HG02642 (cell line): ENCODE results near the gene ITSN1.
"Not testable (repeated sequence)": the region's sequence is repeated elsewhere in the genome, so short reads cannot be mapped to it uniquely, and the experiment has no call there.

Experiments
- ATAC-seq: cut with Tn5 transposase; IDR thresholded peaks from one replicate; pipeline ENCODE4 v1.9.1; 2021; ENCODE audit warnings: mild to moderate bottlenecking; ENCODE audit not compliant: unreplicated experiment, poor library complexity

Gene ITSN1

GRCh38 chr21:33650929-33651509, 8.7 kb downstream of the ITSN1 start:
- ATAC-seq, result no peak

GRCh38 chr21:33651965-33652680, 9.8 kb downstream of the ITSN1 start:
- no peak for ATAC-seq

- no peak for ATAC-seq
These were observed 12.1 kb downstream of the ITSN1 start for GRCh38 chr21:33654412-33654811.

- no peak for ATAC-seq
These were observed 13.4 kb downstream of the ITSN1 start for GRCh38 chr21:33655588-33656221.

GRCh38 chr21:33657124-33657820, 15.0 kb downstream of the ITSN1 start:
- no peak for ATAC-seq

- ATAC-seq, result no peak
These were observed 16.7 kb downstream of the ITSN1 start for GRCh38 chr21:33658919-33659567.

DNA sequence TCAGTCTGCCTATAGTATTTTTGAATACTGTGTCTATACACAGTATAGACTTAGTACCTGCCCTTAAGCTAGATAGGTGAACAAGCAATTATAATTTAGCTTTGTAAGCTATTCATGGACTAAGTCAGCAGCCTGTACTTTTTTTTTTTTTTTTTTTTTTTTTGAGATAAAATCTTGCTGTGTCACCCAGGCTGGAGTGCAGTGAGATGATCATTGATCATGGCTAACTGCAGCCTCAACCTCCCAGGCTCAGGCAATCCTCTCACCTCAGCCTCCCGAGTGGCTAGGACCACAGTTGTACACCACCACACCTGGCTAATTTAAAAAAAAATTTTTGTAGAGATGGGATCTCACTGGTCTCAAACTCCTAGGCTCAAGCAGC, 17.3 kb downstream of the ITSN1 start:
- no peak for ATAC-seq

DNA sequence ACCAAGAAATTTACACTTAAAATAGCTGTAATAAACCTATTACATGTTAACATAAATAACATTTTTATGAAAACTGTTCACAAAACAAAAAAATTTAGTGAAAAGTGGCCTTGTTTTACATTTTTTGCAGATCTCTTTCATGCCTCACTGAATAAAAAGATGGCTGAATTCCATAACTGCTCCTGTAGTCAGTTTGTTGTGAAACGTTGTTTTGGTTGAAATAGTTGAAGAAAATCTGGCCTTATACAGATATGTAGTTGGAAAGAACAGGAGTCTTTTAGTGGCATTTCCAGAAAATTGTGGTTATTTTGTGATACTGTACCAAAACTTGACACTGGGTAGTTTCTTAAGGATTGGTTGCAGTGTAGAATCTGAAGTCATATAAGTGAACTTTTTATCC, 18.1 kb downstream of the ITSN1 start:
- no peak for ATAC-seq

- ATAC-seq, result no peak
These were observed 18.8 kb downstream of the ITSN1 start for GRCh38 chr21:33661146-33661545.

- ATAC-seq, result no peak
These were observed 19.7 kb downstream of the ITSN1 start for GRCh38 chr21:33662046-33662445.

DNA sequence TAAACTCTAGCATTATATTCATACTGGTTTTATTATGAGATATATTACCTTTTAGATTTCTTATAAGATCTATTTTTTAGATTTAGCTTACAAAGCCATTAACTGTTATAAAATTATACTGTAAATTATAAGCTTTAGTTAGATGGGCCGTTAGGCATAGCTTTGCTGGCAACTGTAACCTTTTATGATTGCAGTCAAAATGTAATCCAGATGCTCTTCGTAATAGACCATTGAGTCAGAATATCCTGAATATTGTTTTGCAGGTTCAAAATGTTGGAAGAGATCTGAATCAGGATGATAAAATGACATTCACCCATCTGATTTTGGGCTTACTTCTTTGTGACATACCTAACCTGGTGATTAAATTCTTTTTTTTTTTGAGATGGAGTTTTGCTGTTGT, 20.9 kb downstream of the ITSN1 start:
- ATAC-seq, result no peak

GRCh38 chr21:33664135-33664534, 21.8 kb downstream of the ITSN1 start:
- no peak for ATAC-seq

DNA sequence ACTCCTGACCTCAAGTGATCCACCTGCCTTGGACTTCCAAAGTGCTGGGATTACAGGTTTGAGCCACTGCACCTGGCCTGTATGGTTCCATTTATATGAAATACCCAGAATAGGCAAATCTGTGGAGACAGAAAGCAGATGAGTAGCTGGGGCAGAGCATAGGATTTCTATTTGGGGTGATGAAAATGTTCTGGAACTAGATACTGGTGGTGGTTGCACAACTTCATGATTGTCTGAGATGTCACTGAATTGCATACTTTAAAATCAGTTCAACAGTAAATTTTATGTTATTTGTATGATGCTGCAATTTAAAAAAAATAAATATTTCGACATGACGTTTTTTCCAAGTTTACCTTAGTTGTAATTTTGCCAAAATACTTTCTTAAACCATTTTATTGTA, 23.9 kb downstream of the ITSN1 start:
- no peak for ATAC-seq

- ATAC-seq, result no peak
These were observed 25.3 kb downstream of the ITSN1 start for GRCh38 chr21:33667636-33668035.

DNA sequence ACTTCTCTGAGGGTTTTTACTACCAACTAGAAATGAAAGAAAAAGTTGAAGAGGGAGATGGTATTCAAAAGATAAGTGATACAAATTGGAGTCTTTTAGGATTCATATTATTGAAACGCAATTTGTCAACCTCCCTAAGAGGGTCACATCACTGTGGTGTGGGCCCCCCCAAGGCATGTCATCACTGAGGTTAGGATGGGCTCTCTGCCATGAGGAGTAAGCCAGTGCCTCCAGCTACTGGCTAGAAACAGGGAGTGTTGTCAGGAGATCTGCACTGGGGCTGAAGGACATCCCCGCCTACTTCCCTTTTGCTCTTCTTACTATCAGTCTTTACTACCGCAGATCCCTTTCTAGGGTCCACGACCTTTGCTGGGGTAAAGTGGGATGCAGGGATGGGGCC, 25.9 kb downstream of the ITSN1 start:
- ATAC-seq, result no peak

DNA sequence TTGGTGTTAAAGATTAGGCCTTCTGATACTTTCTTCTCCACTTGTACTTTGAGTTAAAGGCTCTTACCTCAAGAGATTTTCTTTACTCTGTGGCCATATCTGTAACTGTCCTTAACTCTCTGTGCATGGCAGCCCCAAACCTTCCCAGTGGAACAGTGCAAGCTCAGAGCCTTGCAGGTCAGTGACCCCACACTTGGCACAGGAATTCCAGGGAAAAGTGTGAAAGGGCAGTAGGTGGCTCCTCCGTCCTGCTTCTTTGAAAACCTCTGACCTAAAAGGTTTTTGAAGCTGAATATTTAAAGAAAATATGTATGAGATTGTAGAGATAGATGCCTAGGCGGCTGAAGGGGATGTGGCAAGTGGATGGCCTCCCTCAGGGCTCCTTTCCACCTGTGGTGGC, 26.3 kb downstream of the ITSN1 start:
- no peak for ATAC-seq

GRCh38 chr21:33670076-33670978, 28.0 kb downstream of the ITSN1 start:
- no peak for ATAC-seq

DNA sequence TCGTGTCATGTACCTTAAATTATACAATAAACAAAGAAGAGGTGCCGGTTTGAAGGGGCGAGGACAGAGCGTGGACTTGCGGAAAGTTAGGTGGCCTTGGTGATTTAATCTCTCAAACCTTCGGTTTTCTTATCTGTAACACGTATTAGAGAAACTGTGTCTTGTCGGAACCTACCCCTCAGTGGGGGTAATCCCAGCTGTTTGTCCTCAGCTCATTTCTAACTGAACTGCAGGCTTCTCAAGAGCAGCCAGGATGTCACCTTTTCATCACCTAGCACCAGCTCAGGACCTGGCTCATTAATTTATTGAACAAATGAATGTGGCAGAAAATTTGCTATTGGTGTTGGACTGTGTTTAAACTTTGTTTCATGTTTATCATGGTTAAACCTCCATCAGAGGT, 31.2 kb downstream of the ITSN1 start:
- no peak for ATAC-seq

DNA sequence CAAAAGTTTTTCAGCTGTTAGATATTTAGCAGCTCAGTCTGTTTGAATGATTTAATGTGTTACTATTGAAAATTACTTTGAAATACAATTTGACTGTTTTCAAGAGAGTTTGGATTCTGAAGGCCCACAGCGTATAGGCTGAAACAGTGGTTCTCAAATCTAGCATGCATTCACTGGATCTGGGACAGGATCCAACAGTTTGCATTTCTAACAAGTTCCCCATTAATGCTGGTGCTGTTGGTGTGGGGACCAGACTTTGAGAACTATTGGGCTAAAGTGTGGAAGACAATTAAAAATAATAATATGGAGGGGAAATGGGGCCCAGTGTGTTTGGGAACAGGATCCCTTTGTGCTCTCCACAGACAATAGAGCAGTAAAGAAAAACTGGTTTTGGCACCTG, 31.9 kb downstream of the ITSN1 start:
- ATAC-seq, result no peak

GRCh38 chr21:33676666-33677065, 34.4 kb downstream of the ITSN1 start:
- not testable (repeated sequence) for ATAC-seq
